Skeletal muscle satellite cell (primary cell): Measurements from ENCODE around the gene CPA5.
A peak's percentile ranks its signal among the peaks of the same experiment; 100 is the strongest.
"Not testable (repeated sequence)": the region's sequence is repeated elsewhere in the genome, so short reads cannot be mapped to it uniquely, and the experiment has no call there.

Experiments used
- H3K27me3 ChIP-seq: 2 replicates; pipeline ENCODE4 v1.7.0; 2013; ENCODE audit warnings: low read length; ENCODE audit not compliant: control insufficient read depth, insufficient read depth
- H3K36me3 ChIP-seq: 2 replicates; pipeline ENCODE4 v1.7.0; 2013; ENCODE audit warnings: mild to moderate bottlenecking, control low read depth, low read length; ENCODE audit not compliant: insufficient read depth
- H3K4me1 ChIP-seq: 2 replicates; pipeline ENCODE4 v1.7.0; 2013; ENCODE audit warnings: low read length; ENCODE audit not compliant: control insufficient read depth, insufficient read depth
- H3K4me2 ChIP-seq: 2 replicates; pipeline ENCODE4 v1.7.0; 2013; ENCODE audit warnings: mild to moderate bottlenecking, low read length
- H3K4me3 ChIP-seq: 2 replicates; pipeline ENCODE4 v1.7.0; 2013; ENCODE audit warnings: low read length
- H3K9ac ChIP-seq: 2 replicates; pipeline ENCODE4 v1.7.0; 2013; ENCODE audit warnings: mild to moderate bottlenecking, low read depth, low read length, moderate library complexity
- H3K9me3 ChIP-seq: replicated peaks from 2 replicates; pipeline ENCODE4 v1.7.0; 2013; ENCODE audit warnings: mild to moderate bottlenecking, control low read depth, low read length

The CPA5 gene

GRCh38 chr7:130369831-130370550 lies 25.4 kb downstream of the CPA5 start:
- Histone ChIP-seq H3K9ac (peak overlapping the region; percentile 10), H3K4me3 (no peak overlapping the region), H3K4me1 (peaks cover 79% of the 10 kb centered on the region), H3K9me3 (no peaks in the 10 kb centered on the region), H3K27me3 (no peaks in the 10 kb centered on the region), H3K36me3 (no peaks in the 10 kb centered on the region), H3K4me2 (peak overlapping the region; percentile 32)

GRCh38 chr7:130371046-130371445 lies 26.4 kb downstream of the CPA5 start:
- Histone ChIP-seq H3K27me3 (no peaks in the 10 kb centered on the region), H3K9me3 (peaks cover 4% of the 10 kb centered on the region), H3K4me3 (no peak overlapping the region), H3K9ac (no peak overlapping the region), H3K4me1 (peaks cover 69% of the 10 kb centered on the region), H3K36me3 (no peaks in the 10 kb centered on the region), H3K4me2 (no peak overlapping the region)

GRCh38 chr7:130372402-130373165 lies 28.0 kb downstream of the CPA5 start:
- peak overlapping the region; percentile 76 for H3K9ac ChIP-seq
- no peak overlapping the region for H3K4me3 ChIP-seq
- H3K36me3 ChIP-seq, result no peaks in the 10 kb centered on the region
- H3K9me3 ChIP-seq, result peaks cover 4% of the 10 kb centered on the region
- H3K27me3 ChIP-seq, result no peaks in the 10 kb centered on the region
- H3K4me2 ChIP-seq, result peak overlapping the region; percentile 51
- H3K4me1 ChIP-seq, result peaks cover 62% of the 10 kb centered on the region

- Histone ChIP-seq H3K4me1 (peaks cover 49% of the 10 kb centered on the region), H3K4me3 (no peak overlapping the region), H3K36me3 (no peaks in the 10 kb centered on the region), H3K9me3 (peaks cover 4% of the 10 kb centered on the region), H3K4me2 (no peak overlapping the region), H3K27me3 (no peaks in the 10 kb centered on the region), H3K9ac (peak overlapping the region; percentile 76)
These were observed 29.9 kb downstream of the CPA5 start for GRCh38 chr7:130374507-130374906.

GRCh38 chr7:130376461-130376860 lies 31.8 kb downstream of the CPA5 start:
- not testable (repeated sequence) for H3K4me2 ChIP-seq, H3K36me3 ChIP-seq, H3K9ac ChIP-seq, H3K9me3 ChIP-seq, H3K4me3 ChIP-seq
- H3K4me1 ChIP-seq, result peaks cover 35% of the 10 kb centered on the region
- H3K27me3 ChIP-seq, result peaks cover 11% of the 10 kb centered on the region

- peaks cover 35% of the 10 kb centered on the region for H3K4me1 ChIP-seq
- H3K9ac ChIP-seq, result no peak overlapping the region
- peaks cover 11% of the 10 kb centered on the region for H3K27me3 ChIP-seq
- peaks cover 4% of the 10 kb centered on the region for H3K9me3 ChIP-seq
- no peak overlapping the region for H3K4me2 ChIP-seq
- no peaks in the 10 kb centered on the region for H3K36me3 ChIP-seq
- no peak overlapping the region for H3K4me3 ChIP-seq
These were observed 32.6 kb downstream of the CPA5 start for GRCh38 chr7:130377178-130377577.

- H3K27me3 ChIP-seq, result peaks cover 11% of the 10 kb centered on the region
- H3K9ac ChIP-seq, result no peak overlapping the region
- peaks cover 16% of the 10 kb centered on the region for H3K4me1 ChIP-seq
- no peak overlapping the region for H3K4me2 ChIP-seq
- H3K4me3 ChIP-seq, result no peak overlapping the region
- no peaks in the 10 kb centered on the region for H3K36me3 ChIP-seq
- peaks cover 4% of the 10 kb centered on the region for H3K9me3 ChIP-seq
These were observed 34.4 kb downstream of the CPA5 start for GRCh38 chr7:130379019-130379418.

GRCh38 chr7:130379532-130379920 lies 34.9 kb downstream of the CPA5 start:
- Histone ChIP-seq H3K9ac (no peak overlapping the region), H3K4me1 (peaks cover 11% of the 10 kb centered on the region), H3K4me2 (no peak overlapping the region), H3K36me3 (no peaks in the 10 kb centered on the region), H3K4me3 (no peak overlapping the region), H3K27me3 (peaks cover 11% of the 10 kb centered on the region), H3K9me3 (peaks cover 4% of the 10 kb centered on the region)

GRCh38 chr7:130379921-130380860 lies 35.6 kb downstream of the CPA5 start, which contains the start of gene CPA1:
TSS of gene CPA1 (plus strand) at chr7:130380494. CDS start at chr7:130380521, 27 bp downstream.
- H3K4me3 ChIP-seq, result no peak within 1 kb of the TSS
- H3K9me3 ChIP-seq, result peaks cover 4% of the 10 kb centered on the region
- H3K9ac ChIP-seq, result no peak within 1 kb of the TSS
- no peaks in the 10 kb centered on the region for H3K36me3 ChIP-seq
- peaks cover 11% of the 10 kb centered on the region for H3K27me3 ChIP-seq
- peaks cover 11% of the 10 kb centered on the region for H3K4me1 ChIP-seq
- H3K4me2 ChIP-seq, result no peak within 1 kb of the TSS

GRCh38 chr7:130380861-130381455 lies 36.3 kb downstream of the CPA5 start:
- peaks cover 11% of the 10 kb centered on the region for H3K4me1 ChIP-seq
- H3K36me3 ChIP-seq, result no peaks in the 10 kb centered on the region
- H3K4me3 ChIP-seq, result no peak overlapping the region
- H3K4me2 ChIP-seq, result no peak overlapping the region
- H3K9me3 ChIP-seq, result peaks cover 1% of the 10 kb centered on the region
- H3K9ac ChIP-seq, result no peak overlapping the region
- peaks cover 11% of the 10 kb centered on the region for H3K27me3 ChIP-seq
